ENCODE measurements around the gene GALNTL6.
"Not testable (repeated sequence)": the region's sequence is repeated elsewhere in the genome, so short reads cannot be mapped to it uniquely, and the experiment has no call there.

Gene GALNTL6

GRCh38 chr4:172866421-172866820 is 1053.2 kb downstream of the GALNTL6 start:
- Histone ChIP-seq H3K9me3 (ENCODE audit: control insufficient read depth in 2 of 2, low read length in 2 of 2) (no peaks in the 10 kb centered on the region), H3K9ac (ENCODE audit: low read depth in 1 of 2, low read length in 2 of 2) (no peak overlapping the region), H3K4me1 (ENCODE audit: control insufficient read depth in 2 of 2, insufficient read depth in 2 of 2, low read length in 2 of 2) (no peaks in the 10 kb centered on the region), H3K4me3 (ENCODE audit: low read length in 2 of 2) (no peak overlapping the region), H3K36me3 (ENCODE audit: control insufficient read depth in 2 of 2, insufficient read depth in 2 of 2, low read length in 2 of 2) (no peaks in the 10 kb centered on the region), H3K27ac (ENCODE audit: low read depth in 2 of 2, low read length in 2 of 2) (no peak overlapping the region), H3K27me3 (ENCODE audit: control insufficient read depth in 2 of 2, insufficient read depth in 2 of 2, low read length in 2 of 2) (peaks cover 0 to 2% of the 10 kb centered on the region in 2 donors)

- Histone ChIP-seq H3K9me3 (ENCODE audit: control insufficient read depth in 2 of 2, low read length in 2 of 2) (no peaks in the 10 kb centered on the region), H3K4me3 (ENCODE audit: low read length in 2 of 2) (no peak overlapping the region), H3K4me1 (ENCODE audit: control insufficient read depth in 2 of 2, insufficient read depth in 2 of 2, low read length in 2 of 2) (no peaks in the 10 kb centered on the region), H3K36me3 (ENCODE audit: control insufficient read depth in 2 of 2, insufficient read depth in 2 of 2, low read length in 2 of 2) (no peaks in the 10 kb centered on the region), H3K27ac (ENCODE audit: low read depth in 2 of 2, low read length in 2 of 2) (no peak overlapping the region), H3K27me3 (ENCODE audit: control insufficient read depth in 2 of 2, insufficient read depth in 2 of 2, low read length in 2 of 2) (peaks cover 0 to 2% of the 10 kb centered on the region in 2 donors), H3K9ac (ENCODE audit: low read depth in 1 of 2, low read length in 2 of 2) (no peak overlapping the region)
Measured at GRCh38 chr4:172867835-172868234, 1054.6 kb downstream of the GALNTL6 start.

- Histone ChIP-seq H3K36me3 (ENCODE audit: control insufficient read depth in 2 of 2, insufficient read depth in 2 of 2, low read length in 2 of 2) (no peaks in the 10 kb centered on the region), H3K4me1 (ENCODE audit: control insufficient read depth in 2 of 2, insufficient read depth in 2 of 2, low read length in 2 of 2) (no peaks in the 10 kb centered on the region), H3K27me3 (ENCODE audit: control insufficient read depth in 2 of 2, insufficient read depth in 2 of 2, low read length in 2 of 2) (peaks cover 0 to 2% of the 10 kb centered on the region in 2 donors), H3K4me3 (ENCODE audit: low read length in 2 of 2) (no peak overlapping the region), H3K9ac (ENCODE audit: low read depth in 1 of 2, low read length in 2 of 2) (no peak overlapping the region), H3K27ac (ENCODE audit: low read depth in 2 of 2, low read length in 2 of 2) (no peak overlapping the region), H3K9me3 (ENCODE audit: control insufficient read depth in 2 of 2, low read length in 2 of 2) (no peaks in the 10 kb centered on the region)
Measured at GRCh38 chr4:172868271-172868670, 1055.1 kb downstream of the GALNTL6 start.

DNA sequence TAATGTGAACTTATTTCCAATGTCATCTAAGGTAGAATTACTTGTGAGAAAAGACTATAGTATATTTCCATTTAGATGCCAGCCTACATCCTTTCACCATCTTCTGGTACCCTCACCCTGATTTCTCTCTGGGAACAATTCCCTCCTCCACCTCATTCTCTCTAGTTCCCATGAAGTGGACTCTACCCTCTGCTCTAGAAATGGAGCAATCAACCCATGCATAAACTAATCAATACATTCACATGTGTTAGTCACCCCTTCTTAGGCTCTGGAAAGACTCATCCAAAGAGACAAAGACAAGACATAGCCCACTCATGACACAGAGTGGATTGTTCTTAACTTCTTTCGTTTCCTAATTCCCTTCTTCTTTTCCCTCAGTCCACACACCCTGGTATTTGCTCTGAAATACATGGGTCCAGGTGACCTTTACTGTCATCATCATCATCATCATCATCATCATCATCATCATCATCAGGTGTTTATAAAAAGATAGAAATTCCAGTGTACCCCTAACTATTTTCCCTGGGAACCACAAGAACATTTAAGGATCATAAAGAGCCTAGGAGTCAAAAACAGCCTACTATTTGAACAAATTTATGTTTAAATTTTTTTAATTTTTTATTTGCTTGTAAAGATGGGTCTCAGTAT is 1056.5 kb downstream of the GALNTL6 start:
- Histone ChIP-seq H3K9ac (ENCODE audit: low read depth in 1 of 2, low read length in 2 of 2) (no peak overlapping the region), H3K4me1 (ENCODE audit: control insufficient read depth in 2 of 2, insufficient read depth in 2 of 2, low read length in 2 of 2) (no peaks in the 10 kb centered on the region), H3K36me3 (ENCODE audit: control insufficient read depth in 2 of 2, insufficient read depth in 2 of 2, low read length in 2 of 2) (no peaks in the 10 kb centered on the region), H3K27me3 (ENCODE audit: control insufficient read depth in 2 of 2, insufficient read depth in 2 of 2, low read length in 2 of 2) (peaks cover 0 to 2% of the 10 kb centered on the region in 2 donors), H3K27ac (ENCODE audit: low read depth in 2 of 2, low read length in 2 of 2) (no peak overlapping the region), H3K4me3 (ENCODE audit: low read length in 2 of 2) (no peak overlapping the region), H3K9me3 (ENCODE audit: control insufficient read depth in 2 of 2, low read length in 2 of 2) (no peaks in the 10 kb centered on the region)

DNA sequence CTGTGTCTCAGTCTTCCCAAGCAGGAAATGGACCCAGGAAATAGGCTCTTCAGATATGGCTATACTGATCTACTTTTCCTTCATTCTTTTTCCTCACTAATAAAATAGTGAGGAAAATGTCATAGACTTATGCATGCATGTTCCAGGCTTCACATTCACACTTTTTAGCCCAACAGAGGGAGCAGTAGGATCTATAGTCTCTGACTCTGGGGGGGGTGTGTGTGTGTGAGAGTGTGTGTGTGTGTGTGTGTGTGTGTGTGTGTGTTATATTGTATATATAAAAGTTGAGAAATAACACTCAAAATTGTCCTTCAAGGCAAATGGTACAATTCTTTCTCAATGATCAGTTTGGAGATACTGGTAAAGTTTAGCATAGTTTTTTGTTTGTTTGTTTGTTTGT is 1058.2 kb downstream of the GALNTL6 start:
- Histone ChIP-seq H3K36me3 (ENCODE audit: control insufficient read depth in 2 of 2, insufficient read depth in 2 of 2, low read length in 2 of 2) (no peaks in the 10 kb centered on the region), H3K9ac (ENCODE audit: low read depth in 1 of 2, low read length in 2 of 2) (no peak overlapping the region), H3K9me3 (ENCODE audit: control insufficient read depth in 2 of 2, low read length in 2 of 2) (no peaks in the 10 kb centered on the region), H3K27me3 (ENCODE audit: control insufficient read depth in 2 of 2, insufficient read depth in 2 of 2, low read length in 2 of 2) (peaks cover 0 to 1% of the 10 kb centered on the region in 2 donors), H3K27ac (ENCODE audit: low read depth in 2 of 2, low read length in 2 of 2) (no peak overlapping the region), H3K4me1 (ENCODE audit: control insufficient read depth in 2 of 2, insufficient read depth in 2 of 2, low read length in 2 of 2) (no peaks in the 10 kb centered on the region), H3K4me3 (ENCODE audit: low read length in 2 of 2) (no peak overlapping the region)

- no peaks in the 10 kb centered on the region for H3K9me3 ChIP-seq (ENCODE audit: control insufficient read depth in 2 of 2, low read length in 2 of 2)
- H3K4me3 ChIP-seq (ENCODE audit: low read length in 2 of 2), result no peak overlapping the region
- no peak overlapping the region for H3K27ac ChIP-seq (ENCODE audit: low read depth in 2 of 2, low read length in 2 of 2)
- no peaks in the 10 kb centered on the region for H3K27me3 ChIP-seq (ENCODE audit: control insufficient read depth in 2 of 2, insufficient read depth in 2 of 2, low read length in 2 of 2)
- H3K9ac ChIP-seq (ENCODE audit: low read depth in 1 of 2, low read length in 2 of 2), result no peak overlapping the region
- H3K4me1 ChIP-seq (ENCODE audit: control insufficient read depth in 2 of 2, insufficient read depth in 2 of 2, low read length in 2 of 2), result no peaks in the 10 kb centered on the region
- no peaks in the 10 kb centered on the region for H3K36me3 ChIP-seq (ENCODE audit: control insufficient read depth in 2 of 2, insufficient read depth in 2 of 2, low read length in 2 of 2)
Measured at GRCh38 chr4:172874944-172875343, 1061.7 kb downstream of the GALNTL6 start.

DNA sequence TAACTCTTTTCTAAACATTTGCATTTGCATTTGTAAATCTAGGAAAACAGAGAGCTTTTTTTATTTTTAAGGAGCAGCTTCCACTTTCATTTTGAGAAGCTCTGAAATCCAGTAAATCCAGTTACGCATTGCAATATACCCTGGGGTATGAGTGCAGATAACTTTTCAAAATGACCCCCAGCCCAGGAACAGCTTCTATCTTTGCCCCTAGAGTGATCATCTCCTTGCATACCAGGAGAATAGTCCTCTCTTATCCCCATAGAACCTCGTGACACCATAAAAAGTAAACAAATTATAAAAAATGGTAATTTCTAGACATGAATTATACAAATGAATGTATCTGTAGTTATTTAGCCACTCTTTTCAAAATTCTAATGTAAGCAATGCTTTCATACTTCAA is 1063.2 kb downstream of the GALNTL6 start:
- H3K9ac ChIP-seq (ENCODE audit: low read depth in 1 of 2, low read length in 2 of 2), result no peak overlapping the region
- no peak overlapping the region for H3K4me3 ChIP-seq (ENCODE audit: low read length in 2 of 2)
- H3K27ac ChIP-seq (ENCODE audit: low read depth in 2 of 2, low read length in 2 of 2), result no peak overlapping the region
- H3K4me1 ChIP-seq (ENCODE audit: control insufficient read depth in 2 of 2, insufficient read depth in 2 of 2, low read length in 2 of 2), result no peaks in the 10 kb centered on the region
- no peaks in the 10 kb centered on the region for H3K36me3 ChIP-seq (ENCODE audit: control insufficient read depth in 2 of 2, insufficient read depth in 2 of 2, low read length in 2 of 2)
- H3K27me3 ChIP-seq (ENCODE audit: control insufficient read depth in 2 of 2, insufficient read depth in 2 of 2, low read length in 2 of 2), result no peaks in the 10 kb centered on the region
- H3K9me3 ChIP-seq (ENCODE audit: control insufficient read depth in 2 of 2, low read length in 2 of 2), result no peaks in the 10 kb centered on the region

DNA sequence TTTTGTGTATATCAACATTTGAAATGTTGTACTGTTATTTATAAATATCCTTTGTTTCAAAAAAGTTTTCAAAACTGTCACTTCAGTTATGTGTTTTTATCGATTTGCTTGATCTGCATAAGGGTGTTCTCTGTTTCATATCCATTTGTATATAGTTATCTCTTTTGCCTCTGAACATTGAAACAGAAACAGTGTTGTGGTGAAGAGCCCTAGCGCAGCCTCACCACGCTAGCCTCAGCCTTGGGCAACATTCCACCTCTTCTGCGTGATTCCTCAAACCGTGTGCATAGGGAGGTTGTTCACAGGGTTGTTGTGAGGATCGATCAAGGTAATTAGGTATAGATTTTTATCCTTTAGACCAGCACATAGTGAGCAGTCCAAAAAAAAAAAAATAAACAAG is 1068.4 kb downstream of the GALNTL6 start:
- Histone ChIP-seq H3K4me3 (ENCODE audit: low read length in 2 of 2) (no peak overlapping the region), H3K9ac (ENCODE audit: low read depth in 1 of 2, low read length in 2 of 2) (no peak overlapping the region), H3K27me3 (ENCODE audit: control insufficient read depth in 2 of 2, insufficient read depth in 2 of 2, low read length in 2 of 2) (no peaks in the 10 kb centered on the region), H3K36me3 (ENCODE audit: control insufficient read depth in 2 of 2, insufficient read depth in 2 of 2, low read length in 2 of 2) (no peaks in the 10 kb centered on the region), H3K9me3 (ENCODE audit: control insufficient read depth in 2 of 2, low read length in 2 of 2) (no peaks in the 10 kb centered on the region), H3K4me1 (ENCODE audit: control insufficient read depth in 2 of 2, insufficient read depth in 2 of 2, low read length in 2 of 2) (no peaks in the 10 kb centered on the region), H3K27ac (ENCODE audit: low read depth in 2 of 2, low read length in 2 of 2) (no peak overlapping the region)

- not testable (repeated sequence) for H3K9me3 ChIP-seq (ENCODE audit: control insufficient read depth in 2 of 2, low read length in 2 of 2); H3K4me3 ChIP-seq (ENCODE audit: low read length in 2 of 2); H3K27ac ChIP-seq (ENCODE audit: low read depth in 2 of 2, low read length in 2 of 2); H3K36me3 ChIP-seq (ENCODE audit: control insufficient read depth in 2 of 2, insufficient read depth in 2 of 2, low read length in 2 of 2); H3K27me3 ChIP-seq (ENCODE audit: control insufficient read depth in 2 of 2, insufficient read depth in 2 of 2, low read length in 2 of 2); H3K4me1 ChIP-seq (ENCODE audit: control insufficient read depth in 2 of 2, insufficient read depth in 2 of 2, low read length in 2 of 2); H3K9ac ChIP-seq (ENCODE audit: low read depth in 1 of 2, low read length in 2 of 2)
Measured at GRCh38 chr4:172887358-172887757, 1074.2 kb downstream of the GALNTL6 start.

DNA sequence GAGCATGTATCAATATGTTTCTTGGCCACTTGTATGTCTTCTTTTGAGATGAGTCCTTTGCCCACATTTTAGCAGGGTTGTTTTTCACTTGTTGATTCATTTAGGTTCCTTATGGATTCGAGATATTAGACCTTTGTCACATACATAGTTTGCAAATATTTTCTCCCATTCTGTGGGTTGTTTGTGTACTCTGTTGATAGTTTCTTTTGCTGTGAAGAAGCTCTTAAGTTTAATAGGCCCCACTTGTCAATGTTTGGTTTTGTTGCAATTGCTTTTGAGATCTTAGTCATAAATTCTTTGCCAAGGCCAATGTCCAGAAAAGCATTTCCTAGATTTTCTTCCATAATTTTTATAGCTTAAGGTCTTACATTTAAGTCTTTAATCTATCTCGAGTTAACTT is 1074.8 kb downstream of the GALNTL6 start:
- Histone ChIP-seq H3K27ac (ENCODE audit: low read depth in 2 of 2, low read length in 2 of 2) (no peak overlapping the region), H3K4me3 (ENCODE audit: low read length in 2 of 2) (no peak overlapping the region), H3K9ac (ENCODE audit: low read depth in 1 of 2, low read length in 2 of 2) (no peak overlapping the region), H3K4me1 (ENCODE audit: control insufficient read depth in 2 of 2, insufficient read depth in 2 of 2, low read length in 2 of 2) (no peaks in the 10 kb centered on the region), H3K9me3 (ENCODE audit: control insufficient read depth in 2 of 2, low read length in 2 of 2) (no peaks in the 10 kb centered on the region), H3K27me3 (ENCODE audit: control insufficient read depth in 2 of 2, insufficient read depth in 2 of 2, low read length in 2 of 2) (no peaks in the 10 kb centered on the region), H3K36me3 (ENCODE audit: control insufficient read depth in 2 of 2, insufficient read depth in 2 of 2, low read length in 2 of 2) (no peaks in the 10 kb centered on the region)

DNA sequence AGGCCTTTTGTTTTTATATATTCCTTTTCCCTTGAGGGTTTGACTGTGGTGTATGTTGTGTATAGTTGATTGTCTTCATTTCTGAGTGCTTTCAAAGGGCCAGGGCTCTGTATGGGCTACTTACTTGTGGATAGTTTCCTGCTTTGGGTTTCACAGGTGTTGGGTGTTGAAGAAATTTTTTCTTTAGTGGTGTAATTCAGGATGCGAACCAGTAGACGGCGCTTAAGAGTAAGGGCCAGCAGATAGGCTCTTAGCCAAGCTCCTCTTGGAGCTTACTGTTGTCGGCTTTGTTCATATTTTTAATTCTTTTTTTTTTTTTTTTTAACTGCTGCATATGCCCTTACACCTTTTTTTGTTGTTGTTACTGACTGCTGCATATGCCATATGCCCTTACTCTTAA is 1079.1 kb downstream of the GALNTL6 start:
- H3K4me1 ChIP-seq (ENCODE audit: control insufficient read depth in 2 of 2, insufficient read depth in 2 of 2, low read length in 2 of 2), result no peaks in the 10 kb centered on the region
- peaks cover 0 to 3% of the 10 kb centered on the region in 2 donors for H3K9me3 ChIP-seq (ENCODE audit: control insufficient read depth in 2 of 2, low read length in 2 of 2)
- H3K9ac ChIP-seq (ENCODE audit: low read depth in 1 of 2, low read length in 2 of 2), result no peak overlapping the region
- no peaks in the 10 kb centered on the region for H3K36me3 ChIP-seq (ENCODE audit: control insufficient read depth in 2 of 2, insufficient read depth in 2 of 2, low read length in 2 of 2)
- no peaks in the 10 kb centered on the region for H3K27me3 ChIP-seq (ENCODE audit: control insufficient read depth in 2 of 2, insufficient read depth in 2 of 2, low read length in 2 of 2)
- H3K4me3 ChIP-seq (ENCODE audit: low read length in 2 of 2), result no peak overlapping the region
- no peak overlapping the region for H3K27ac ChIP-seq (ENCODE audit: low read depth in 2 of 2, low read length in 2 of 2)
